Activated CD4-positive, alpha-beta memory T cell treated with anti-CD3 and anti-CD28 coated beads, Interleukin-2, amount 10 ng/mL, durations not matched to agents 7 days and 5 days (primary cell): Measurements from ENCODE around the gene PCDHB11. TPM values are rescaled to one million over a fixed set of nuclear protein-coding genes. Genes with fewer than 3 reads are reported as not detected.
"Not testable (repeated sequence)": the region's sequence is repeated elsewhere in the genome, so short reads cannot be mapped to it uniquely, and the experiment has no call there.

ENCODE experiments used
- CTCF ChIA-PET: fragments of 350-600 bp; sonication (Branson Sonifier 250); formaldehyde crosslinking; loops from one replicate; lab custom pipeline; 2021; ENCODE audit warnings: antibody characterized with exemption, inconsistent platforms; lab: Charles Lee
- POLR2A ChIA-PET: fragments of 350-600 bp; sonication (Branson Sonifier 250); formaldehyde crosslinking; loops from one replicate; lab custom pipeline; 2021; ENCODE audit warnings: antibody characterized with exemption; lab: Charles Lee
- DNase-seq: peaks from one replicate; pipeline ENCODE4 v3.0.0-alpha.2; 2020
- H3K27ac Mint-ChIP-seq: one replicate; pipeline ENCODE4 v1.8.0; 2021; ENCODE audit warnings: mild to moderate bottlenecking, mixed read lengths
- H3K27me3 Mint-ChIP-seq: one replicate; pipeline ENCODE4 v1.8.0; 2021; ENCODE audit warnings: mixed read lengths
- H3K36me3 Mint-ChIP-seq: one replicate; pipeline ENCODE4 v1.8.0; 2021; ENCODE audit warnings: low read depth, mixed read lengths
- H3K4me1 Mint-ChIP-seq: one replicate; pipeline ENCODE4 v1.8.0; 2021; ENCODE audit warnings: mixed read lengths
- H3K4me3 Mint-ChIP-seq: one replicate; pipeline ENCODE4 v1.8.0; 2021; ENCODE audit warnings: mild to moderate bottlenecking, mixed read lengths
- H3K9me3 Mint-ChIP-seq: one replicate; pipeline ENCODE4 v1.8.0; 2021; ENCODE audit warnings: mixed read lengths
- total RNA-seq, 2 experiments: library from RNA; stranded (reverse); gene quantifications; one replicate each; pipeline ENCODE4 v1.2.3, GENCODE V29; 2021

Gene PCDHB11
- total RNA-seq, 2 experiments from 2014 or later, result not detected

GRCh38 chr5:141196363-141196762, 3.1 kb upstream of the PCDHB11 start:
- ChIA-PET CTCF (interaction anchor here (1.5 kb wide), 1 partner anchor 10 kb away, joined by 4 read pairs; the partner anchor contains the start of gene PCDHB9), POLR2A (no interaction called here)
- Mint-ChIP-seq H3K4me3 (no peak overlapping the region), H3K27me3 (peaks cover 7% of the 10 kb centered on the region), H3K36me3 (no peaks in the 10 kb centered on the region), H3K27ac (no peak overlapping the region), H3K4me1 (no peaks in the 10 kb centered on the region), H3K9me3 (peaks cover 22% of the 10 kb centered on the region)
- no peak for DNase-seq

GRCh38 chr5:141201126-141201525, 1.7 kb downstream of the PCDHB11 start:
- POLR2A ChIA-PET, H3K36me3 Mint-ChIP-seq, H3K27me3 Mint-ChIP-seq: not testable (repeated sequence)

GRCh38 chr5:141201646-141202045, 2.2 kb downstream of the PCDHB11 start:
- H3K36me3 Mint-ChIP-seq, POLR2A ChIA-PET, H3K27ac Mint-ChIP-seq, H3K9me3 Mint-ChIP-seq, CTCF ChIA-PET, DNase-seq, H3K4me3 Mint-ChIP-seq, H3K4me1 Mint-ChIP-seq, H3K27me3 Mint-ChIP-seq: not testable (repeated sequence)

More at GRCh38 chr5:141201126-141201525, 1.7 kb downstream of the PCDHB11 start:
- H3K27ac Mint-ChIP-seq, CTCF ChIA-PET, H3K4me3 Mint-ChIP-seq, DNase-seq, H3K4me1 Mint-ChIP-seq: not testable (repeated sequence)
- peaks cover 13% of the 10 kb centered on the region for H3K9me3 Mint-ChIP-seq

- no peak within 1 kb of the TSS for H3K27ac Mint-ChIP-seq
- no peak within 1 kb of the TSS for H3K4me3 Mint-ChIP-seq
- no peaks in the 10 kb centered on the region for H3K4me1 Mint-ChIP-seq
- ChIA-PET POLR2A (no interaction called here), CTCF (no interaction called here)
- no peaks in the 10 kb centered on the region for H3K36me3 Mint-ChIP-seq
- H3K9me3 Mint-ChIP-seq, result no peaks in the 10 kb centered on the region
- peaks cover 5% of the 10 kb centered on the region for H3K27me3 Mint-ChIP-seq
- DNase-seq, result no peak
Measured at GRCh38 chr5:141208478-141208877, 9.1 kb downstream of the PCDHB11 start, which contains the start of gene PCDHB12. PCDHB12 (plus strand) TSS chr5:141208719; CDS start chr5:141208908, 189 bp downstream.

- H3K4me3 Mint-ChIP-seq, H3K4me1 Mint-ChIP-seq, H3K9me3 Mint-ChIP-seq, H3K27ac Mint-ChIP-seq, DNase-seq, H3K36me3 Mint-ChIP-seq, CTCF ChIA-PET, POLR2A ChIA-PET: not testable (repeated sequence)
- H3K27me3 Mint-ChIP-seq, result peaks cover 15% of the 10 kb centered on the region
Measured at GRCh38 chr5:141210281-141210680, 10.9 kb downstream of the PCDHB11 start.

DNA sequence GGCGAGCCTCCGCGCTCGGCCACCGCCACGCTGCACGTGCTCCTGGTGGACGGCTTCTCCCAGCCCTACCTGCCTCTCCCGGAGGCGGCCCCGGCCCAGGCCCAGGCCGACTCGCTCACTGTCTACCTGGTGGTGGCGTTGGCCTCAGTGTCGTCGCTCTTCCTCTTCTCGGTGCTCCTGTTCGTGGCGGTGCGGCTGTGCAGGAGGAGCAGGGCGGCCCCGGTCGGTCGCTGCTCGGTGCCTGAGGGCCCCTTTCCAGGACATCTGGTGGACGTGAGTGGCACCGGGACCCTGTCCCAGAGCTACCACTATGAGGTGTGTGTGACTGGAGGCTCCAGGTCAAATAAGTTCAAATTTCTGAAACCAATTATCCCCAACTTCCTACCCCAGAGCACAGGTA, 11.4 kb downstream of the PCDHB11 start:
- CTCF ChIA-PET, POLR2A ChIA-PET, DNase-seq, H3K4me3 Mint-ChIP-seq, H3K27ac Mint-ChIP-seq, H3K36me3 Mint-ChIP-seq, H3K9me3 Mint-ChIP-seq, H3K4me1 Mint-ChIP-seq: not testable (repeated sequence)
- peaks cover 16% of the 10 kb centered on the region for H3K27me3 Mint-ChIP-seq

- Mint-ChIP-seq H3K27me3 (peaks cover 19% of the 10 kb centered on the region), H3K9me3 (peaks cover 20% of the 10 kb centered on the region)
- H3K36me3 Mint-ChIP-seq, H3K4me3 Mint-ChIP-seq, DNase-seq, H3K27ac Mint-ChIP-seq, H3K4me1 Mint-ChIP-seq, POLR2A ChIA-PET: not testable (repeated sequence)
- CTCF ChIA-PET, result interaction anchor here (0.7 kb wide), 1 partner anchor 35 kb away, joined by 3 read pairs; no protein-coding TSS in a partner anchor
Measured at GRCh38 chr5:141213656-141214339, 14.4 kb downstream of the PCDHB11 start, which contains the start of gene PCDHB13. PCDHB13 (plus strand) TSS chr5:141213919; CDS start chr5:141214124, 205 bp downstream.

GRCh38 chr5:141214583-141214982, 15.2 kb downstream of the PCDHB11 start:
- H3K4me1 Mint-ChIP-seq, H3K27ac Mint-ChIP-seq, POLR2A ChIA-PET, DNase-seq, H3K4me3 Mint-ChIP-seq, H3K36me3 Mint-ChIP-seq: not testable (repeated sequence)
- peaks cover 23% of the 10 kb centered on the region for H3K9me3 Mint-ChIP-seq
- CTCF ChIA-PET, result interaction anchor here (0.7 kb wide), 1 partner anchor 36 kb away, joined by 3 read pairs; no protein-coding TSS in a partner anchor
- peaks cover 16% of the 10 kb centered on the region for H3K27me3 Mint-ChIP-seq

GRCh38 chr5:141215504-141215903, 16.1 kb downstream of the PCDHB11 start:
- H3K27ac Mint-ChIP-seq, DNase-seq, H3K4me3 Mint-ChIP-seq, H3K4me1 Mint-ChIP-seq, POLR2A ChIA-PET, H3K36me3 Mint-ChIP-seq, CTCF ChIA-PET: not testable (repeated sequence)
- peaks cover 14% of the 10 kb centered on the region for H3K27me3 Mint-ChIP-seq
- peaks cover 25% of the 10 kb centered on the region for H3K9me3 Mint-ChIP-seq

DNA sequence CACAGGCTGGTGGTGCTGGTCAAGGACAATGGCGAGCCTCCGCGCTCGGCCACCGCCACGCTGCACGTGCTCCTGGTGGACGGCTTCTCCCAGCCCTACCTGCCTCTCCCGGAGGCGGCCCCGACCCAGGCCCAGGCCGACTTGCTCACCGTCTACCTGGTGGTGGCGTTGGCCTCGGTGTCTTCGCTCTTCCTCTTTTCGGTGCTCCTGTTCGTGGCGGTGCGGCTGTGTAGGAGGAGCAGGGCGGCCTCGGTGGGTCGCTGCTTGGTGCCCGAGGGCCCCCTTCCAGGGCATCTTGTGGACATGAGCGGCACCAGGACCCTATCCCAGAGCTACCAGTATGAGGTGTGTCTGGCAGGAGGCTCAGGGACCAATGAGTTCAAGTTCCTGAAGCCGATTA, 16.6 kb downstream of the PCDHB11 start:
- H3K9me3 Mint-ChIP-seq, result peaks cover 25% of the 10 kb centered on the region
- peaks cover 14% of the 10 kb centered on the region for H3K27me3 Mint-ChIP-seq
- H3K36me3 Mint-ChIP-seq, POLR2A ChIA-PET, H3K4me1 Mint-ChIP-seq, H3K4me3 Mint-ChIP-seq, CTCF ChIA-PET, DNase-seq, H3K27ac Mint-ChIP-seq: not testable (repeated sequence)

DNA sequence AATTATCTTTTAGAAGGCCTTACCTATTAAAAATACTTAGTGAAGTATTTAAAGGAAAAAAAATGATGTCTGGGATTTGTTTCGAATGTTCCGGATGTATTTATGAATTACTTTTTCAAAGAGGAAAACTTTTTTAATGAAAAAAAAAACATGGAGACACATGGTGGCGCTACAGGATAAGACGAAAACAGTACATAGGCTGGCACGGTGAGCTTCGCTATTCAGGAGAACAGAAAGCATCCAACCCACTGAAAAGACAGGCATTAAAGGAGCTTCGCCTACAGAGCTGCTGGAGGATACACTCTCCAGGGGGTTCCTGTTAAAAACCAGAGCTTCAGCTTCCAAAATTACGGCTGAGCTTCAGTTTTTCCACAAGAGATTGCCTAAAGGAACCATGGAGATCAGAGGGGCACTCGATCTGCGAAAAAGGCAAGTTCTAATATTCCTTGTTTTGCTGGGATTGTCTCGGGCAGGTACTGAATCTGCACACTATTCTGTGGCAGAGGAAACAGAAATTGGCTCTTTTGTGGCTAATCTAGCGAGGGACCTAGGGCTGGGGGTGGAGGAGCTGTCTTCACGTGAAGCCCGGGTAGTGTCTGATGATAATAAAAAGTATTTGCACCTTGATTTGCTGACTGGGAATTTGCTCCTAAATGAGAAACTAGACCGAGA, 23.8 kb downstream of the PCDHB11 start, which contains the start of gene PCDHB14:
Gene PCDHB14, plus strand, starts transcription at position 232 of the 672 bp plus-strand sequence. Its CDS starts 163 bp downstream, at position 395.
- Mint-ChIP-seq H3K27me3 (peaks cover 2% of the 10 kb centered on the region), H3K36me3 (no peaks in the 10 kb centered on the region), H3K4me1 (no peaks in the 10 kb centered on the region), H3K27ac (no peak within 1 kb of the TSS), H3K9me3 (peaks cover 11% of the 10 kb centered on the region), H3K4me3 (no peak within 1 kb of the TSS)
- DNase-seq, result no peak
- ChIA-PET CTCF (no interaction called here), POLR2A (interaction anchor here (0.9 kb wide), 1 partner anchor 97 kb away, joined by 3 read pairs; the partner anchor contains the start of gene TAF7)

GRCh38 chr5:141224844-141225243, 25.4 kb downstream of the PCDHB11 start:
- DNase-seq, H3K4me1 Mint-ChIP-seq, H3K27ac Mint-ChIP-seq, H3K4me3 Mint-ChIP-seq, CTCF ChIA-PET, POLR2A ChIA-PET, H3K9me3 Mint-ChIP-seq, H3K36me3 Mint-ChIP-seq, H3K27me3 Mint-ChIP-seq: not testable (repeated sequence)

DNA sequence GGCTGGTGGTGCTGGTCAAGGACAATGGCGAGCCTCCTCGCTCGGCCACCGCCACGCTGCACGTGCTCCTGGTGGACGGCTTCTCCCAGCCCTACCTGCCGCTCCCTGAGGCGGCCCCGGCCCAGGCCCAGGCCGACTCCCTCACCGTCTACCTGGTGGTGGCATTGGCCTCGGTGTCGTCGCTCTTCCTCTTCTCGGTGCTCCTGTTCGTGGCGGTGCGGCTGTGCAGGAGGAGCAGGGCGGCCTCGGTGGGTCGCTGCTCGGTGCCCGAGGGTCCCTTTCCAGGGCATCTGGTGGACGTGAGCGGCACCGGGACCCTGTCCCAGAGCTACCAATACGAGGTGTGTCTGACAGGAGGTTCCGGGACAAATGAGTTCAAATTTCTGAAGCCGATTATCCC, 26.0 kb downstream of the PCDHB11 start:
- DNase-seq, H3K9me3 Mint-ChIP-seq, POLR2A ChIA-PET, H3K27ac Mint-ChIP-seq, H3K4me3 Mint-ChIP-seq, H3K27me3 Mint-ChIP-seq, H3K4me1 Mint-ChIP-seq, CTCF ChIA-PET, H3K36me3 Mint-ChIP-seq: not testable (repeated sequence)
